ENCODE data around the gene JMJD8.

Gene JMJD8

DNA sequence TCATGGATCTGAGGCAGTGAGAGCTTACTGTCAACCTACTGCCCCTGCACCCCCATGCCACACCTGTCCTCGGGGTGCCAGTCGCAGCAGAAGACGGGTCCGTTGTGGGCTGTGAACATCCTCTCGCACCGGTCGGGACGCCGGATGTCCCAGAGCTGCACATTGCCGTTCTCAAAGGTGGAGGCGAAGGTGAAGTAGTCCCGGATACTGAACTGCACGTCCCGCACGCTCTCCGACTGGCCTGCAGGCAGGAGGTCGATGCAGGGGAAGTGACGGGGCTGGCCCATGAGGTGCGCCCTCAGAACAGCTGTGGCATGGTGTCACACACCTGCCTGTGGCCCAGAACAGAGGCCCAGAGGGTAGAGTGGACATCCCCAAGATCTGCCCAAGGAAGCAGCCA lies 3.4 kb upstream of the JMJD8 start:
- DNase-seq = no peak

DNA sequence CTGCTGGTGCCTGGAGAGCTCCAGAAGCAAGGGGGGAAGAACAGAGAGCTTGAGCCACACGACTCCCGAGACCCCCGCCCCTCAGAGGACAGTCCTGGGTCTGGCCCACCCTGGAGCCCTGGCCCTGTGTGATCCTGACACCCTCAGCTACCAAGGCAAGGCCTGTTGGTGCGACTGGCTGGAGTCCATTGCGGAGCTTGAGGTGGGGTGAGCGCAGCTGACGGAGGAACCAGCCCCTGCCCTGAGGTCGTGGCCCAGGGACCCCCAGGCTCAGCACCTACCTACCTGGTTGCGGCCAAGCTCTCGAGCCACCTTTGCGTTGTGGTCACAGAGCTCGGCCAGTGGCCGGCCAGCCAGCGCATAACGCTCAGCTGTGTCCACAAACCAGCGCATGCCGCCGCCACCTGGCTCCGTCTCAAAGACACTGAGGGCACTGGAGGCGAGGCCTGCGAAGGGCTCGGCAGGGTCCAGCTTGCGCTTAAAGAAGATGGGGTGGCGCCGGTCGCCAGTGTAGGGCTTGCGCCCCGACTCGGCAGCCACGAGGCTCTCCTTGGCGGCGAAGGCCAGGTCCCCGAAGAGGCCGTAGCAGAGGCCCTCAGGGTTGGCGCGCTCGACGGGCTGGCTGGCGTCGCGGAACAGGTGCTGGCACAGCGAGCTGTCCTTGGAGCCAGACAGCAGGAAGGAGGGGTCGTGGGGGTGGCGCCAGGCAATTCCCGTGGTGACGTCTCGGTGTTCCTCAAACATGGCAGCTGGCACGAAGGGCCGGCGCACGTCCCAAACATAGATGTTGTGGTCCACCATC lies 2.5 kb upstream of the JMJD8 start:
- DNase-seq = no peak

DNA sequence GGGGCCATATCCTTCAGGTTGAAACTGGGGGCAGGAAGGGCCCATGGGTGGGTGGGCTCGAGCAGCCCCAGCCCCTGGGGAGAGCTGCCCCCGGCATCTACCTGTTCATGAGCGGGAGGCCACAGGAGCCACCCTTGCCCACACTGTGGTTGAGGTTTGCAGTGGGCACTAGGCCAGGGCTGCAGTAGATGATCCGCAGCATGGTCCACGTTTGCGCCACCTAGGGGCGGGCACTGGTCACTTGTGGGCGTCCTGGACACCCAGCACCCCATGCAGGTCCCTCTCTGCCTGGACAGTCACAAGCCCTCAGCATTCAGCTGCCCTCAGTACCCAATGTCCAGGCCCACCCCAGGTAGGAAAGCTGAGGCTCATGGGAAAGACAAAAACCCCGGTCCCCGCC lies 1.8 kb upstream of the JMJD8 start:
- DNase-seq = peak; percentile 4

DNA sequence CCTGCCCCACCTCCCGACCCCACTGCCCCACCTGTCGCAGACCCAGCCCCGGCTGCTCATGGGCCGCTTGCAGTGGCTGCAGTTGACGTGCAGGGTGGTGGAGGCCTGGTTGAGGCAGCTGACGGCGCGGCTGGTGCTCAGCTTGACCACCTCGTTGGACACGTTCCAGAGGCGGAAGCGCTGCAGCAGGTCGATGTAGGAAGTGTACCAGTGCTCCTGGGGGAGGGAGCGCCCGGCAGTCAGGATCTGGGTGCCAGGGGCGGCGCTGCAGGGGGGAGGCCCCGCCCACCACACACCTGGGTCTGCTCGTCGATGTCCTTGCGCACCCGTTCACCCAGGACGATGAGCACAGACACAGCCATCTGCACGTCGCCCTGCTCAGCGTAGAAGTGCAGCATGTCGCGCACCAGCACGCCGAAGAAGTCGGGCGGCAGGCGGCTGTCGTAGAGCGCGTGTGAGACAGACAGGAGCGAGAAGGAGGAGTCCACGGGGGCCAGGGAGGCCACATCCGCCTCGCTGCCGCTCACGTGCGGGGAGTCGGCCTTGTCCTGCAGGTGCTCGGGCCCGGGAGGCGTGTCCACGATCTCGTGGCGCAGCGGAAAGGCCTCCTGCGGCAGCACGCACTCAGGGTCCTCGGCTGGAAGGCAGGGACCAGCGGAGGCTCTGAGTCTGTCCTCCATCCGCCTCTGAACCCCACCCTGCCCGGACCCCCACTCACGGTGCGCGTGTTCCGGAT lies 995 bp upstream of the JMJD8 start:
- DNase-seq = no peak

DNA sequence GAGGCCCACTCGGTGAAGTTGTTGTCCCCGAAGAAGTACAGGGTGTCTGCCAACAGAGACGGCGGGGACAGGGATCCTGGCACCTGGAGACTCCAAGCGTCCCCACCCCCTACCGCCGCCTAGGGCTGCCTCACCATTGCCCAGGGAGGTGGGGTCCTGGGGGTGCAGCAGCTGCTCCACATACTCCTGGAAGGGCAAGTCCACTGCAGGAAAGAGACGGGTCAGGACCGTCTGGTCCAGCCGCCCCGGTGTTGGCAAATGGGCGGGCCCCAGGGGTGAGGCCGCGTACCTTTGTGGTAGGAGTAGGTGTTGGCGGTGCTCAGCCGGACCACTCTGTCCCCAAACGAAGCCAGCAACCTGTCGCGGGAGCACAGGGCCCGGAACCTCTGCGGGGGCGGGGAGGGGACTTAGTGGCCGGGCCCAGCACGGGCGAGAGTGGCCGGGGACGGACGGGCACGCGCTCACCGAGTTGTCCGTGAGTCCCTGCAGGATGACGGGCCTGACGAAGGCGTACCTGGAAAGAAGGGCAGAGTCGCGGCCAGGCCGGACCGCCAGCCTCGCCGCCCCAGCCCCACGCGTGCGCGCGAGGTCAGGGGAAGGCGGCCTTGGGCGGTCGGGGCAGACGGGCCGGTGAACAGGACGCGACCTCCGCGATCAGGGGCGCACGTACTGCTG lies 601 bp downstream of the JMJD8 start:
- DNase-seq = no peak

DNA sequence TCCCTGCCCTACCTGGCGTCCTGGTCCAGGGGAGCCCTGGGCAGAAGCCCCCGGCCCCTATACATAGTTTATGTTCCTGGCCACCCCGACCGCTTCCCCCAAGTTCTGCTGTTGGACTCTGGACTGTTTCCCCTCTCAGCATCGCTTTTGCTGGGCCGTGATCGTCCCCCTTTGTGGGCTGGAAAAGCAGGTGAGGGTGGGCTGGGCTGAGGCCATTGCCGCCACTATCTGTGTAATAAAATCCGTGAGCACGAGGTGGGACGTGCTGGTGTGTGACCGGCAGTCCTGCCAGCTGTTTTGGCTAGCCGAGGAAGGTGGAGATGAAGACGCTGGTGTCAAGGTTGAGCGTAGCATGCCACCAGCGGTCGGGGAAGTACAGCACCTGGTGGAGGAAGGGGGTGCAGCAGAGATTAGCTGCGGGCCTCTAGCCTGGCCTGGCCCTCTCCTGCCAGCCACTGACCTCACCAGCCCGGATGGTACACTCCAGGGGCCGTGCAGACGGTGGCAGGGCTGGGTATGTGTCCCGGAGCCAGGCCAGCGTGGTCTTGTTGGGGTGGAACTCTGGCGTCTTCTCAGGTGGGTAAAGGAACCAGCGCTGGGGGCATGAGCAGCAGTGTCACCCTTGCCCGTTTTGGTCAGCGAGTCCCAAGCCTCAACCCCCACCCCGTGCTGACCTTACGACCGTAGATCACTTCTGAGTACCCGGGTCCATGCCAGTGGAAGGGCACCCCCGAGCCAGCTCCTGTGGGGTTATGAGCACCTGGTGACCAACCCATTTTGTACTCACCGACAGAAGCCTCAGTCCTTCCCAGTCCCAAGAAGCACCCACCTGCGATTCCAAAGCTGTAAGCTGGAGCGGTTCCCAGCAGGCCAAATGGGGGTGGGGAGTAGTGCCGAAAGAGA lies 1.4 kb downstream of the JMJD8 start:
- DNase-seq = no peak

DNA sequence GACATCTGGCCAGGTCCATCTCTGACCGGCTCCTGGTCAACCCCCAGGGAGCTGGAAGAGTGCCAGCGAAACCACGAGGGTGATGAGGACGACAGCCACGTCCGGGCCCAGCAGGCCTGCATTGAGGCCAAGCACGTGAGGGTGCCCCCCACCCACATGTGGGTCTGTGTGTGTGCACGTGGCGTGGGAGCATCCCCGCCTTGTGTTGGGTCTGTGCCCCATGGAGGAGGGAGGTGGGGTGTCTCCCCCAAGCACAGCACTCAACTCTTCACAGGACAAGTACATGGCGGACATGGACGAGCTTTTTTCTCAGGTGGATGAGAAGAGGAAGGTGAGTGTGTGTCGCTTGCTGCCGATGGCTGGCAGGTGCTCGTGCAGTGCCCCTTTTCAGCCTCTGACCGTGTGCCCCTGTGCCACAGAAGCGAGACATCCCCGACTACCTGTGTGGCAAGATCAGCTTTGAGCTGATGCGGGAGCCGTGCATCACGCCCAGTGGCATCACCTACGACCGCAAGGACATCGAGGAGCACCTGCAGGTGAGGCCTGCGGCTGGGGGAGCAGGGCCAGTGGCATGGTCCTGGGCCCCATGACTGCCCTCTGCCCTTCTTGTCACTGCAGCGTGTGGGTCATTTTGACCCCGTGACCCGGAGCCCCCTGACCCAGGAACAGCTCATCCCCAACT lies 2.2 kb downstream of the JMJD8 start:
- DNase-seq = no peak

DNA sequence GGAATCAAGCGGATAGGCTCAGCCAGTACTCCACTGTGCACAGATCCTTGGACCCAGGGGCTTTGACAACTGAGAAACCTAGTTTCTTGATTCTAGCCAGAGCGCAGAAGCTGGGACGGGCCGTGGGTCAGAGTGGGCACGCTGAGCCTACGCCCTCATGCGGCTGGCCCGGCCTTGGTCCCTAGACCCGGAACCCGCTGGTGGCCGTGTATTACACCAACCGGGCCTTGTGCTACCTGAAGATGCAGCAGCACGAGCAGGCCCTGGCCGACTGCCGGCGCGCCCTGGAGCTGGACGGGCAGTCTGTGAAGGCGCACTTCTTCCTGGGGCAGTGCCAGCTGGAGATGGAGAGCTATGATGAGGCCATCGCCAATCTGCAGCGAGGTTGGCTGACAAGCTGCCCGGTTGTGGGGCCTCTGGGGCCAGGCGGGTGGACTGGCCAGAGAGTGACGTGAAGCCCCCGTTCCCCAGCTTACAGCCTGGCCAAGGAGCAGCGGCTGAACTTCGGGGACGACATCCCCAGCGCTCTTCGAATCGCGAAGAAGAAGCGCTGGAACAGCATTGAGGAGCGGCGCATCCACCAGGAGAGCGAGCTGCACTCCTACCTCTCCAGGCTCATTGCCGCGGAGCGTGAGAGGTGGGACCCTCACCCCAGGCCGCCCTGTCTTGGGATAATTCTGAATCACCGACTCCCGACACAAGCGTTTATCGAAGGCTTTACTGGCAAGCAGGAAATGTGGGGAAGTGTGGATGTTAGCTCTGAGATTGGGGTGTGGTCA lies 3.0 kb downstream of the JMJD8 start:
- DNase-seq = no peak

DNA sequence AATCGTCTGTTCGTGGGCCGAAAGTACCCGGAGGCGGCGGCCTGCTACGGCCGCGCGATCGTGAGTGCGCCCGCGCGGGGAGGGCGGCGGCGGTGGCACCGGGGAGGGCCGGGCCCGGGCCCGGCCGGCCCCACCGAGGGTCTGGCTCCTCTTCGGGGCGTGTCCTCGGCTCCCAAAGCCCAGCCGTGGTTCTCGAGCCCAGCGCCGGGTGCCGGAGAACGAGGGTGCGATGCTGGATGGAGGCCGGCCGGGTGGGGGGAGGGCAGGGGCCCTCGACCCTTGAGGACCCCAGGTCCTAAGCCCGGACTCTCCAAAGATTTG lies 3.5 kb downstream of the JMJD8 start:
- no peak for DNase-seq

DNA sequence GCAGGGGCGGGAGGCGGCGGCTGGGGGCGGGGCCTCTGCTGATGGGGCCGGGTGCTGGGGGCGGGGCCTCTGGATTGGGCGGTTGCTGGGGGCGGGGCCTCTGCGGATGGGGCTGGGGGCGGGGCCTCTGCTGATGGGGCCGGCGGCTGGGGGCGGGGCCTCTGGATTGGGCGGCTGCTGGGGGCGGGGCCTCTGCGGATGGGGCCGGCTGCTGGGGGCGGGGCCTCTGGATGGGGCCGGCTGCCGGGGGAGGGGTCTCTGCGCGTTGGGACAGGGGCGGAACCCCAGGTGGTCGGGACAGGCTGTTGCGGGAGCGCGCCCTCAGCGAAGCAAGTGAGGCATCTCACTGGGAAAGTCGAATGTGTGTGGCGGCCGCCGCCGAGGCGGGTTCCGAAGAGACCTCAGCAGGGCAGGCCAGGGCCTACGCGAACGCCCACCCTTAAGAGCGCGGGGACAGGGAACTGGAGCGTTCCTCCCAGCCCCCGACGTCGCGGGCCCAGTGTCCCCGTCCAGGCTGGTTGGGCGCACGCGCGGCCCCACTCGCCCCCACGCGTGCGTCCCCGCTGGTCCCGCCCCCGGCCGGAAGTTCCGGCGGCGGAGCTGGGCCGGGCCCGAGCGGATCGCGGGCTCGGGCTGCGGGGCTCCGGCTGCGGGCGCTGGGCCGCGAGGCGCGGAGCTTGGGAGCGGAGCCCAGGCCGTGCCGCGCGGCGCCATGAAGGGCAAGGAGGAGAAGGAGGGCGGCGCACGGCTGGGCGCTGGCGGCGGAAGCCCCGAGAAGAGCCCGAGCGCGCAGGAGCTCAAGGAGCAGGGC lies 4.1 kb downstream of the JMJD8 start, which contains the start of gene STUB1:
STUB1 (plus strand) TSS at position 597 of the 811 bp plus-strand sequence; CDS start at position 713, 116 bp downstream.
- peak; percentile 46 for DNase-seq

DNA sequence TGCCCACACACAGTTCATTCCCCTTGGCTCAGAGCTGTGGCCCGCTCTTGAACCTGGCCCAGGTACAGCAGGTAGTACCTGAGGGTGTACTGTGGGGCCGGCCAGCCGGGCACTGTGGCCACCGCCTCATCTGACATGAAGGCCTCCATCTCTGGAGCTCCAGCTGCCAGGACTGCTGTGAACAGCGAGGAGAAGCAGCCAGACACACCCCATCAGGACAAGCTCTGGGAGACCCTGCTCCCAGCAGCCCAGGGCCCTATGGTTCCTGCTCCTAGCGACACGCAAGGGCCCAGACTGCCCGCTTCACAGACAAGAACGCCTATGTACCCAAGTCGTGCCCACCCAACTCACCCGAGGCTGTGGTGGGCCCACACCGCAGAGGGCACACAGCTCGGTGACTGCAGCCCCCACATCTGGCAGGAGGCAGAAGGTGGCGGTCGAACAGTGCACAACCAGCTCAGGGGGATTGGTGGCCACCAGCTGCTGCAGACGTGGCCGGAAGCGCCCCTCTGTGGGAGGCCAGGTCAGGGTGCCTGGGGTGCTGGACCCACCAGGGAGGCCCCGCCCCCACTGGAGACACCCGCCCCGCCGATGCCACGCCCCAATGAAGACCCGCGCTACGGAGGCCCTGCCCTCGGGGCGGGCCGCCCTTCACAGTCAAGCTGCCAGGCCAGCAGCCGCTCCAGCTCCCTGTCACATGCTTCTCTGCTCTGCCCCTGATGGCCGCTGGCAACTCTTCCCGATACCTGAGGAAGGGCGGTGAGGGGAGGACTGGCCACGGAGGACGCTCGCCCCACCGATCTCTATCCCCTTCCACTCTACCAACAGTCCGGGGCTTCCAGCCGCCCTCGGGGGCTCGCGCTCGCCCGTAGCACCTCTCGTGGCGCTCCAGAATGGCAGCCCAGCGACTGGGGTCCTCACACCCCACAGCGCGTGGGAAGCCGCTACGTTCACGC lies 5.0 kb downstream of the JMJD8 start:
- DNase-seq = peak; percentile 47

DNA sequence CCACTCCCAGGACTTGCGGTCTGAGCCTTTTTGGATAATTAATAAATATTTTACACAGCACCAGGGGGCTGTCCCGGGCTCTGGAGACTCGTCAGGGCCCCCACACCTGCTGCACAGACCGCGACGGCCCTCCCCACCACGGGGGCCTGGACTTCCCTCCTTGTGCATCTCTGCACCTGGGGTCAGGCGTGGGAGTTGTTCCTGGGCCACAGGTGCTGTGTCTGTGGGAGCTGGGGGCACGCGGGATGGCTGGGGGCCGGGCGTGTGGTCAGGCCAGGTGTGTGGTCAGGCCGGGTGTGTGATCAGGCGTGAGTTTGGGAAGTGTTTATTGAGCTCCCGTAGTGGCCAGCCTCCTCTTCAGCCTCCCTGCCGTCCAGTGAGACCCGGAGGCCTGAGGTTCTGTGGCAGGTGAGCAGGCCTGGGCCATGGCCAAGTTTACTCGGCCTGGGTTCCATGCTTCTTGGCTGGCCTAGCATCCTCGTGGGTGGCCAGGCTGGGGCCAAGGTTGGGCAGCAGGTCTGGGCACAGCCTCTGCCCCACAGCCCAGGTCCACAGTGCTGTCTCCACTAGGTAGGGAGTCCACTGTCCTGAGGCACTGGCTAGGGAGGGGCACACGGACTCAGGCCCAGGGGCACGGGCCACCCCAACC lies 5.8 kb downstream of the JMJD8 start:
- no peak for DNase-seq

DNA sequence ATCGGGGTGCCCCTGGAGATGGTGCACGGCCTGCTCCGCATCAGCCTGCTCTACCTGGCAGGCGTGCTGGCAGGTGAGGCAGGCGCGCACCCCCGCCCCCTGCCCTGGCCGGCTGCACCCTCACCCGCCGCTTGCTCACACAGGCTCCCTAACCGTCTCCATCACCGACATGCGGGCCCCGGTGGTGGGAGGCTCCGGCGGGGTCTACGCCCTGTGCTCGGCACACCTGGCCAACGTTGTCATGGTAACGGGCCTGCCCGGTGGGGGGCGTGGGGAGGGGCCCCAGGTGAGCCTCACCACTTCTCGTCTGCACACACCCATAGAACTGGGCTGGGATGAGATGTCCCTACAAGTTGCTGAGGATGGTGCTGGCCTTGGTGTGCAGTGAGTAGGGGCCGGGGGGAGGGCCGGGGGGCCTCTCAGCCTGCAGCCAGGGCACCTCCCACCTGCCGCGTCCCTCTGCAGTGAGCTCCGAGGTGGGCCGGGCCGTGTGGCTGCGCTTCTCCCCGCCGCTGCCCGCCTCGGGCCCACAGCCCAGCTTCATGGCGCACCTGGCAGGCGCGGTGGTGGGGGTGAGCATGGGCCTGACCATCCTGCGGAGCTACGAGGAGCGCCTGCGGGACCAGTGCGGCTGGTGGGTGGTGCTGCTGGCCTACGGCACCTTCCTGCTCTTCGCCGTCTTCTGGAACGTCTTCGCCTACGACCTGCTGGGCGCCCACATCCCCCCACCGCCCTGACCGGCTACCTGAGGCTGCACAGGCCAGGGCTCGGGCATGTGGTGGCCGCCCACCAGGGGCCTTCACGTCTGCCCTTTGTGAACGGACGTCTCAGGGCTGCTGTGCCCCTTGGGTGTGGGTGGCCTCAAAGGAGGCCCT lies 6.6 kb downstream of the JMJD8 start:
- no peak for DNase-seq

DNA sequence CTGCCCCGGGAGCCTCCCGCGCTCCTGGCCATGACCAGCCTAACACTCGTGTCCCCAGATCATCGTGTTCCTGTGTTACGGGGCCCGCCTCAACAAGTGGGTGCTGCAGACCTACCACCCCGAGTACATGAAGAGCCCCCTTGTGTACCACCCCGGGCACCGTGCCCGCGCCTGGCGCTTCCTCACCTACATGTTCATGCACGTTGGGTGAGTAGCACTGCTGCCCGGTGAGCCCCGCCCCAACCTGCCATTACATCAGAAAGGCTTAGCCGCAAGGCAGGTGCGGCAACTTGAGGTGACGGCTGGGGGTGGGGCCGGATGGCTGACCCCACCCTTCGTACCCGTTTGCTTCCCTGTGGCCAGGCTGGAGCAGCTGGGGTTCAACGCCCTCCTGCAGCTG lies 7.2 kb downstream of the JMJD8 start:
- peak; percentile 27 for DNase-seq

DNA sequence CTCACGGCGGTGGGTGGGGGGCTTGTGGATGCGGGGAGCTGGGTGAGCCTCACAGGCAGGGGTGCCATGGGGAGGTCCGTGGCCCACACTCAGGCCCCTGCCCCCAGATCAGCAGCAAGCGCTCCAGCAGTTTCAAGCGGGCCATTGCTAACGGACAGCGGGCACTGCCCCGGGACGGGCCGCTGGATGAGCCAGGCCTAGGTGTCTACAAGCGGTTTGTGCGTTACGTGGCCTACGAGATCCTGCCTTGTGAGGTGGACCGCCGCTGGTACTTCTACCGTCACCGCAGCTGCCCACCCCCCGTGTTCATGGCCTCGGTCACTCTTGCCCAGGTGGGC lies 7.6 kb downstream of the JMJD8 start:
- no peak for DNase-seq

DNA sequence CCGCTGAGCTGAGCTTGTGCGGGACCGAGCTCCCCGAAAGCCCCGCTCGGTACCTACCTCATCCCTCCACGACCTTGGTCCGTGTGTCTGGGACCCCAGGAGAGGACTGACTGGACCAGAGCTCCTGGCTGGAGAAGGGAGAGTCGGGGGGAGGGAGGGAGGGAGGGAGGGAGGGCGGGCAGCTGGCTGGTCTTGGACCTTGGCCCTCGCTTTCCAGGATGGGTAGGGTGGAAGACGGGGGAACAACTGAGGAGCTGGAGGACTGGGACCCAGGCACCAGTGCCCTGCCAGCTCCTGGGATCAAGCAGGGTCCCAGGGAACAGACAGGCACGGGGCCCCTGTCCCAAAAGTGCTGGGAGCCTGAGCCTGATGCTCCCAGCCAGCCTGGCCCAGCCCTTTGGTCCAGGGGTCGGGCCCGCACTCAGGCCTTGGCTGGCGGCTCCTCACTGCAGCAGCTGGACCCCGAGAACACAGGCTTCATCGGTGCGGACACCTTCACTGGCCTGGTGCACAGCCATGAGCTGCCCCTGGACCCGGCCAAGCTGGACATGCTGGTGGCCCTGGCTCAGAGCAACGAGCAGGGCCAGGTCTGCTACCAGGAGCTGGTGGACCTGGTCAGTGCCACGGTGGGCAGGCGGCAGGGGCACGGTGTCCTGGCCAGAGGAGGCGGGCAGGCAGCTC lies 8.1 kb downstream of the JMJD8 start:
- no peak for DNase-seq
